ENCODE measurements around the gene ILF3. TPM values are rescaled to one million over a fixed set of nuclear protein-coding genes. Genes with fewer than 3 reads are reported as not detected.

Gene ILF3
- total and polyA plus RNA-seq, 2 donors (not counting 3 experiments of a cell fraction or from before 2014, with no cell fraction given) = 186 to 459 TPM

MicroRNA genes within 50 kb of the gene (microRNA counts, 767-probe panel; counts per million panel counts)
- microRNA hsa-miR-638 = 723 counts per million, percentile 96 among the panel's probes with 10 or more counts

Small RNAs within 50 kb of the gene (microRNA-seq; reads per million reads assigned to microRNA genes)
- gene MIR638 (ENCODE audit: borderline number of aligned reads, borderline replicate concordance) = not detected

Small RNAs within 50 kb of the gene (small RNA-seq; reads per million reads assigned to genes)
- gene MIR638 (ENCODE audit: insufficient read depth, insufficient read length, low read depth, low replicate concordance) = not detected

Other genes with a start within 250 kb of the ILF3 start
- 9.9 and 10.0 TPM in 2 replicates for gene PDE4A, start 233.8 kb upstream of the ILF3 start, total RNA-seq
- 3.7 and 3.8 TPM in 2 replicates for gene PDE4A, start 233.8 kb upstream of the ILF3 start, polyA plus RNA-seq
- 78.2 and 81.4 TPM in 2 replicates for gene KEAP1, start 151.0 kb upstream of the ILF3 start, total RNA-seq
- gene KEAP1, start 151.0 kb upstream of the ILF3 start, polyA plus RNA-seq = 91.1 and 107 TPM in 2 replicates
- gene S1PR5, start 136.9 kb upstream of the ILF3 start, total RNA-seq = not detected in 2 replicates
- not detected in 2 replicates for gene S1PR5, start 136.9 kb upstream of the ILF3 start, polyA plus RNA-seq
- 19.8 and 21.8 TPM in 2 replicates for gene ATG4D, start 110.4 kb upstream of the ILF3 start, total RNA-seq
- 24.9 and 29.6 TPM in 2 replicates for gene ATG4D, start 110.4 kb upstream of the ILF3 start, polyA plus RNA-seq
- gene KRI1, start 88.3 kb upstream of the ILF3 start, total RNA-seq = 23.1 and 25.7 TPM in 2 replicates
- gene KRI1, start 88.3 kb upstream of the ILF3 start, polyA plus RNA-seq = 5.9 and 6.7 TPM in 2 replicates
- 5.0 and 5.9 TPM in 2 replicates for gene CDKN2D, start 85.4 kb upstream of the ILF3 start, total RNA-seq
- 9.2 and 9.8 TPM in 2 replicates for gene CDKN2D, start 85.4 kb upstream of the ILF3 start, polyA plus RNA-seq
- gene AP1M2, start 67.0 kb upstream of the ILF3 start, total RNA-seq = not detected in 2 replicates
- 0.19 TPM in 1 of 2 replicates, not detected in the other for gene AP1M2, start 67.0 kb upstream of the ILF3 start, polyA plus RNA-seq
- gene SLC44A2, start 28.8 kb upstream of the ILF3 start, total RNA-seq = 130 and 136 TPM in 2 replicates
- gene SLC44A2, start 28.8 kb upstream of the ILF3 start, polyA plus RNA-seq = 94.2 and 97.7 TPM in 2 replicates
- gene QTRT1, start 47.1 kb downstream of the ILF3 start, total RNA-seq = 38.2 and 41.7 TPM in 2 replicates
- gene QTRT1, start 47.1 kb downstream of the ILF3 start, polyA plus RNA-seq = 61.0 and 64.9 TPM in 2 replicates
- gene DNM2, start 63.7 kb downstream of the ILF3 start, total RNA-seq = 164 and 175 TPM in 2 replicates
- 81.8 and 89.9 TPM in 2 replicates for gene DNM2, start 63.7 kb downstream of the ILF3 start, polyA plus RNA-seq
- 31.2 and 33.9 TPM in 2 replicates for gene TMED1, start 181.9 kb downstream of the ILF3 start, total RNA-seq
- gene TMED1, start 181.9 kb downstream of the ILF3 start, polyA plus RNA-seq = 60.4 and 63.6 TPM in 2 replicates
- not detected in 2 replicates for gene C19orf38, start 194.1 kb downstream of the ILF3 start, total RNA-seq
- gene C19orf38, start 194.1 kb downstream of the ILF3 start, polyA plus RNA-seq = not detected in 2 replicates
- gene CARM1, start 217.2 kb downstream of the ILF3 start, total RNA-seq = 70.8 and 72.2 TPM in 2 replicates
- gene CARM1, start 217.2 kb downstream of the ILF3 start, polyA plus RNA-seq = 65.6 and 73.7 TPM in 2 replicates